GM12873 (cell line): ENCODE measurements around the gene PSMG3.
A peak's percentile ranks its signal among the peaks of the same experiment; 100 is the strongest.

Source experiments
- TF ChIP-seq, protein P1 (sequence below): IDR thresholded peaks from 2 replicates; pipeline ENCODE4 v1.5.1; 2012; ENCODE audit warnings: low read depth, mild to moderate bottlenecking, moderate library complexity, low read length, control low read depth; ENCODE audit not compliant: insufficient read depth; ENCODE audit errors: missing control alignments

The PSMG3 gene

DNA sequence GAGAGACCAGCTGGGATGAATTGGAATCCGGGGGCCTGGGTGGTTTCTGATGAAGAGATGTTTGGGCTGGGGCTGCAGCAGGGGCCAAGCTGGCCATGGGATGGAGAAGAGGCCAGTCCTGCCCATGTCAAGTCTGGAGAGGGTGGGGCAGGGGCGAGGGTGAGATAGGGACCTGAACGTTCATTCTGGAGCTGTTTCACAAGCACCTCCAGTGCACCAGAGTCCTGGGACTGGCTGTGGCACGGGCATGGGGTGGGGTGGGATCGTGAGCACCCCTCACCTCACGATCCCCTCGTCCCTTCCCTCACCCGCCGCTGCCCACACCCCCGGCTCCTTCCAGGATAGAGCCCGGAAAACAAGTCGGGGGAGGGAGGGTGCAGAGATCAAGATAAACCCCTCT, 25.8 kb upstream of the PSMG3 start:
- TF ChIP-seq, protein P1, sequence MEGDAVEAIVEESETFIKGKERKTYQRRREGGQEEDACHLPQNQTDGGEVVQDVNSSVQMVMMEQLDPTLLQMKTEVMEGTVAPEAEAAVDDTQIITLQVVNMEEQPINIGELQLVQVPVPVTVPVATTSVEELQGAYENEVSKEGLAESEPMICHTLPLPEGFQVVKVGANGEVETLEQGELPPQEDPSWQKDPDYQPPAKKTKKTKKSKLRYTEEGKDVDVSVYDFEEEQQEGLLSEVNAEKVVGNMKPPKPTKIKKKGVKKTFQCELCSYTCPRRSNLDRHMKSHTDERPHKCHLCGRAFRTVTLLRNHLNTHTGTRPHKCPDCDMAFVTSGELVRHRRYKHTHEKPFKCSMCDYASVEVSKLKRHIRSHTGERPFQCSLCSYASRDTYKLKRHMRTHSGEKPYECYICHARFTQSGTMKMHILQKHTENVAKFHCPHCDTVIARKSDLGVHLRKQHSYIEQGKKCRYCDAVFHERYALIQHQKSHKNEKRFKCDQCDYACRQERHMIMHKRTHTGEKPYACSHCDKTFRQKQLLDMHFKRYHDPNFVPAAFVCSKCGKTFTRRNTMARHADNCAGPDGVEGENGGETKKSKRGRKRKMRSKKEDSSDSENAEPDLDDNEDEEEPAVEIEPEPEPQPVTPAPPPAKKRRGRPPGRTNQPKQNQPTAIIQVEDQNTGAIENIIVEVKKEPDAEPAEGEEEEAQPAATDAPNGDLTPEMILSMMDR: no peak

DNA sequence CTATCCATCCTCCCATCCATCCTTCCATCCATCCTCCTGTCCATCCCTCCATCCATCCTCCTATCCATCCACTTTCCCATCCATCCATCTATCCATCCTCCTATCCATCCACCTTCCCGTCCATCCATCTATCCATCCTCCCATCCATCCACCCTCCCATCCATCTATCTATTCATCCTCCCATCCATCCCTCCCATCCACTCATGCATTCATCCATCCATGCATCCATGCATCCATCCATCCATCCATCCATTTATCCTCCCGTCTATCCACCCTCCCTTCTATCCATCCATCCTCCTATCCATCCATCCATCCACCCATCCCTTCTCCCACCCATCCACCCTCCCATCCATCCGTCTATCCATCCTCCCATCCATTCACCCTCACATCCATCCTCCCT, 25.2 kb upstream of the PSMG3 start:
- TF ChIP-seq, protein P1: no peak

DNA sequence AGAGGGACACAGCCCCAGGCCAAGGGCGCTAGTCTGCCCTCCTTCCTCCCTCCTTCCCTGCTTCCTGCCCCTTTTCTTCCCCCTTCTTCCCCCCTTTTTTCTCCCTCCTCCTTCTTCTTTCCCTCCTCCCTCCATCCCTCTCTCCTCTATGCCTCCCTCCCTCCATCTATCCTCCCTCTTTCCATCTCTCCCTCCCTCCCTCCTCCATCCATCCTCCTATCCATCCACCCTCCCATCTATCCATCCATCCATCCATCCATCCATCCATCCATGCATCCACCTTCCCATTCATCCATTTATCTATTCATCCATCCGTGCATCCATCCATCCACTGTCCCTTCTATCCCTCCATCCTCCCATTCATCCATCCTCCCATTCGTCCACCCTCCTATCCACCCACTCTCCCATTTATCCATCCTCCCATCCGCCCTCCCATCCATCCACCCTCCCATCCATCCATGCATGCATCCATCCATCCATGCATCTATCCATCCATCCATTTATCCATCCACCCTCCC, 24.1 kb upstream of the PSMG3 start:
- TF ChIP-seq, protein P1: no peak

DNA sequence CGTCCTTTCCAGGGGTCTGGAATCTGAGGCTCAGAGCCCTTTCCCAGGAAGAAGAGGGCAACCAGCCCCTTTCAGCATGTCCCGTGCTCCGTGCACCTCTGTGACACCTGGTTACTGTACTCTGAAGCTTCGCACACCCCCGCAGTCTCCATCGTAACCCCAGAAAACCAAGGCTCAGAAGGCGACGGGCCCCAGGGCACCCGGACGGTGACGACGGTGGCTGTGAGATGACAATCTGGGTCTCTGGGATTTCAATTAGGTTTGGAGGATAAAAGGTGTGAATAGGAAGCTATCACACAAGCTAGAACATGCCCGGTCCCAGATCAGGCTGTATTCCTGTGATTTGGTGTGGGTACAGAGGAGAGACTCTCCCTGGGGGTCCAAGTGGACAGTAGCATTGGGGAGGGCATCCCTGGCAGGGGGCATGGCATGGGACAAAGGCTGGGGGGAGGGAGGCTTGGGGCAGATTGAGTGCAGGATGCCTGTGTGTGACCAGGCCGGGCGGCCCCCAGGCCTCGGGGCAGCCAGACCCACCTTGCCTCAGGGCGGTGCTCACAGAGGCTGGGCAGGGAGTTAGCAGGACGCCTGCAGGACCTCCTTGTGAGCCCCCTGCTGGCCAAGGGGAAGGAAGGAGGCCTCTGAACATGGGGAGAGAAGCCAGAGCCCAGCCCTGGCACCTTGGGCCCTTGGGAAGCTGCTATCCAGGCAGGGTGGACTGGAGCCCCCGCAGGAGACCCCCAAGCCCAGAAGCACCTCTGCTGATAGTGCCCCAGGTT, 23.4 kb upstream of the PSMG3 start:
- TF ChIP-seq, protein P1: peak; percentile 51

DNA sequence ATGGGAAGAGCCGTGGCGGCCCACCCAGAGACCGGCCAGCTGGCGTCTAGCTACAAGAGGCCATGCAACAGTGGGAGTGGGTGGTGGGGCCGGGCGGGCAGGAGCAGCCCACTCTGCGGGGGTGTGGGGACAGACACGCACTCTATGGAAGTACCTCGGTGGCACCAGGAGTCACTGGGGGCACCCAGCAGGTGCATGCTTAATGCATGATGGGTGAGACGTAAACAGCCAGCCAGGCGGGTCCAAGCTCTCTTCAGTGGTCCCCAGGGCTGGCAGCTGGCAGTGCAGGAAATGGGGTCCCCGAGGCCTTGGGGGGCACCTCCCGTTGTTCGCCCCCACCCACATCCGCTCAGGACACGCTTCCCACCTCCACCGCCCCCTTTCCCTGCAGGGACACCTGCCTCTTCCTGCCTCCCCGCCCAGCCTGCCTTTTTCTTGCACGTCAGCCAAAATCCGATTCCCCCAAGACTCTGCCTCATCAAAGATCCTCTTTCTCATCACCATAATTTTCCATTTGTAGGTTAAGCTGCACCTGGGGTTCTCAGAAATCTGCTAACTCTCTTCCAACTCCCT, 22.6 kb upstream of the PSMG3 start:
- TF ChIP-seq, protein P1: no peak

DNA sequence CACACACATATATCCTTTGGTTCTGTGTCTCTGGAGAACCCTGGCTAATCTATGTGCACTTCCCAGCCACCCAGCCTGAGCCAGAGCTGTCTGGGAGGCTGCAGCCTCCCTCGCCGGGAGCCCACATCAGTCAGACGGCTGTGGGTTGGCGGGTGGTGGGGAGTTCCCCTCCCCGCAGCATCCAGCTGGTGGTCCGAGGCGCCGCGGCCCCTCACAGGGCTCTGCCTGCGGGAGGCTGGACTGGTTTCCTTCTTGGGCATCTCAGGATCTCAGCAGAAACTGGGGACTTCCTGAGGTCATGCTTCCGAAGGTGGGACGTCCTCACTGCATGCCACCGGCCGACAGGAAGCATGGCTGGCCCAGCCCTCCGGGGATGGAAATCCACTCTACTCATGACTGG, 22.0 kb upstream of the PSMG3 start:
- TF ChIP-seq, protein P1: no peak

DNA sequence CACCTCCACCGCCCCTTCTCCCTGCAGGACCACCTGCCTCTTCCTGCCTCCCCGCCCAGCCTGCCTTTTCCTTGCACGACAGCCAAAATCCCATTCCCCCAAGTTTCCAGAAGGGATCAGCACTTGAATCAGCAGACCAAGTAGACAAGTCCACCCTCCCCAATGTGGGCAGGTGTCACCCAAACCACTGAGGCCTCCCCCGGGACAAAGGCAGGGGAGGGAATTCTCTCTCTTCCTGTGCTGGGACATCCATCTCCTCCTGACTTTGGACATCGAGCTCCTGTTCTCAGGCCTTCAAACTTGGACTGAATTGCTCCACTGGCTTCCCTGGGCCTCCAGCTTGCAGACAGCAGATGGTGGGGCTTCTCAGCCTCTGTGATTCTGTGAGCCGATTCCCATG, 21.6 kb upstream of the PSMG3 start:
- TF ChIP-seq, protein P1: no peak
